IPS-NIHi11 (cell line): ENCODE results near the gene TLR8.

Experiments used
- DNase-seq: peaks from one replicate; pipeline ENCODE4 v3.0.0; 2012; ENCODE audit warnings: mixed read lengths, low spot score

The TLR8 gene

DNA sequence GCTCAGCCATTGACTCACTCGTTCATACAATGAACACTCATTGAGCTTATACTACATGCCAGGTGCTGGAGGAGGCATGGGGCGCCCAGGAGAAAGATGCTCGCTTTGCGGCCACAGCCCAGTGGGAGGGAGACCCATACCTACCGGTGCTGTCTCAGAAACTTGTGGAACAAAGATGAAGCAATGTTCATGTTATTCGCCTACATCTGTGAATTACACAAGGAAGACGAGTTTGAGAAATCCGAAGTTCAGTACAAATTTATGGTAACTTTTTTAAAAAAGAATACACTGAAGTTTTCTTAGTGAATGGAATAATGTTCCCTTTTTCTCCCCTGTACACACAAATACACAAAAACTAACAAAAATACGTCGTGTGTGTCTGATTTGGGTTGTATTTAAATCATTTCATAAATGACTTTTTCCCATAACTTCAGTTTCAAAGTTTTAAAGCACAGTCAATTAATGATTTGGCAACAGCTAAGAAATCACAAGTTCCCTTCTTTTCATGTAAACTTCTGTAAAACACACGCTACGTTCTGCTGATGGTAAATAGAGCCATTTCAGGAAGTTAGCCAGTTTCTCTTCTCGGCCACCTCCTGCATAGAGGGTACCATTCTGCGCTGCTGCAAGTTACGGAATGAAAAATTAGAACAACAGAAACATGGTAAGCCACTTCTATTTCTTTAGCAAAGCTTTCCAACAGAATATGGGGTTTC is at the start of gene TLR8:
Gene TLR8, plus strand, starts transcription at position 575 of the 716 bp plus-strand sequence. Its CDS starts 87 bp downstream, at position 662.
- DNase-seq, result no peak

DNA sequence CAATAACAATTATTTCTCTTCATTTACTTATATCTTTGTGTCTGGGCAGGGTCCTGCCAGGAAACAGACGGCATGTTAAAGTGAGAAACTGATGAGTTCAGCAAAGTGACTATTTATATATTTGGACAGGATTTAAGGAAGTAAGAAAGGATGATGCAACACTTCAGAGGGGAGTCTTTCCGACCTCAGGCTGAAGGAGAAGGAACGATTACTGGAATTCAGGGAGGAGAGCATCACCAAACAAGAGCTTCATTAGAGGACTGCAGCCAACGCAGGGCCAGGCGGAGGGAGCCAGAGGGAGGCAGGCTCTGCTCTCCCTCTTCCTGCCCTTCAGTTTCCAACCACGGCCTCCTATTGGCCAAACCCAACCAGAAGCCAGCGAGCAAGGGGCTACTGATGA is 41.1 kb upstream of the TLR8 start:
- no peak for DNase-seq

GRCh38 chrX:12866451-12867377 is 39.7 kb upstream of the TLR8 start, which contains the start of gene TLR7:
TSS of gene TLR7 (plus strand) at chrX:12867072. CDS start at chrX:12867579, 507 bp downstream.
- no peak for DNase-seq

GRCh38 chrX:12867685-12868084 is 38.7 kb upstream of the TLR8 start:
- no peak for DNase-seq

- no peak for DNase-seq
Observed at GRCh38 chrX:12868747-12869146, 37.7 kb upstream of the TLR8 start.

- DNase-seq, result no peak
Observed at GRCh38 chrX:12871257-12871656, 35.2 kb upstream of the TLR8 start.

DNA sequence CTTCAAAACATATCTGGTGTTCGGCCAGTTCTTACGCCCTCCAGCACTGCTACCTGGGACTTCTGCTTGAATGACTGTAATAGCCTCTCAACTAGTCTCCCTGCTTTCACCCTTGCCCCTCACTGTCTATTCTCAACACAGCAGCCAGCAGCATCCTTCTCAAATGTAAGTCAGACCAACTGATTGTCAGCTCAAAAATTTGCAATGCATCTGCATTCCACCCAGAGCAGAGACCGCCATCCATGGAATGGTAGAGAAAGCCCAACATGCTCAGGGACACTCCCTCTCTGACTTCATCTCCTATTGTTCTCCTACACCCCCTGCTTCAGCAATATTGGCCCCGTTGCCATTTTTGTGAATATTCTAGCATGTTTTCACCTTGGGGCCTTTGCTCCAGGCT is 33.7 kb upstream of the TLR8 start:
- no peak for DNase-seq

GRCh38 chrX:12874581-12874980 is 31.8 kb upstream of the TLR8 start:
- DNase-seq, result no peak

- DNase-seq, result no peak
Observed at GRCh38 chrX:12877386-12877785, 29.0 kb upstream of the TLR8 start.

DNA sequence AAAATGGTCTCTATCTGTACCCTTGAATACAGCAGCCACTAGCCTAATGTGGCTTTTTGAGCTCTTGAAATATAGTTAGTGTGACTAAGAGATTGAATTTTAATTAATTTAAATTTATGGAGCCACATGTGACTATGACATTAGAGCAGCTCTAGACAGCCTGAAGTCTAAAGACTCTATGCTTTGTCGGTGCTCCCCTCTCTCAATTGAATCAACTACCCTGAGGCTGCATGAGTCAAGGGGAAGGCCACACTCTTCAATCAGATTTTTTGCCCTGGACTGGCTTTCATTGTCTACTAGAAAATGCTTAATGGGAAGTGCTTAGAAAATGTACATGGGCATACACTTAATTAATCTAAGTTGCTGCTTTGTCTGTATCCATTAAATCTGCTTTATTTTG is 27.9 kb upstream of the TLR8 start:
- no peak for DNase-seq

- no peak for DNase-seq
Observed at GRCh38 chrX:12881914-12882313, 24.5 kb upstream of the TLR8 start.

GRCh38 chrX:12885508-12885907 is 20.9 kb upstream of the TLR8 start:
- no peak for DNase-seq

GRCh38 chrX:12886545-12886944 is 19.9 kb upstream of the TLR8 start:
- DNase-seq, result no peak

- no peak for DNase-seq
Observed at GRCh38 chrX:12887141-12887540, 19.3 kb upstream of the TLR8 start.

DNA sequence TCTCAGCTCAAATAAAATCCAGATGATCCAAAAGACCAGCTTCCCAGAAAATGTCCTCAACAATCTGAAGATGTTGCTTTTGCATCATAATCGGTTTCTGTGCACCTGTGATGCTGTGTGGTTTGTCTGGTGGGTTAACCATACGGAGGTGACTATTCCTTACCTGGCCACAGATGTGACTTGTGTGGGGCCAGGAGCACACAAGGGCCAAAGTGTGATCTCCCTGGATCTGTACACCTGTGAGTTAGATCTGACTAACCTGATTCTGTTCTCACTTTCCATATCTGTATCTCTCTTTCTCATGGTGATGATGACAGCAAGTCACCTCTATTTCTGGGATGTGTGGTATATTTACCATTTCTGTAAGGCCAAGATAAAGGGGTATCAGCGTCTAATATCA is 18.7 kb upstream of the TLR8 start:
- no peak for DNase-seq

DNA sequence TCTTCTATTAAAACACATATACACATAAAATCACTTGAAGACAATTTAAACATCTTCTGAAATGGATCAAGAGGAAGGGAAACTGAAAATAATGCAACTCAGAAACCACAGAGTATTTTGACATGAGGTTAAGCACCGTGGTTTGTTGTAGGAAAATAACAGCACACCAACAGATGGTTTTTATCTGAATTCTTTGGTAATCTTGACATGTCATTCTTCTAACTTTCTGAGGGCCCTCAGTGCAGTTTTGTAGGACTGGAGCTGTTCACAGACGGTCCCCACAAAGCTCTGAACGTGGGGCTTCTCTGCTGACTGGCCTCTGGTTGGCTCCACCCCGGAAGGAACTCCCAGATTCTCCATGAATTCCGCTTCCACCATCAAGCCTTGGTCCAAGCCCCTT is 16.0 kb upstream of the TLR8 start:
- no peak for DNase-seq

DNA sequence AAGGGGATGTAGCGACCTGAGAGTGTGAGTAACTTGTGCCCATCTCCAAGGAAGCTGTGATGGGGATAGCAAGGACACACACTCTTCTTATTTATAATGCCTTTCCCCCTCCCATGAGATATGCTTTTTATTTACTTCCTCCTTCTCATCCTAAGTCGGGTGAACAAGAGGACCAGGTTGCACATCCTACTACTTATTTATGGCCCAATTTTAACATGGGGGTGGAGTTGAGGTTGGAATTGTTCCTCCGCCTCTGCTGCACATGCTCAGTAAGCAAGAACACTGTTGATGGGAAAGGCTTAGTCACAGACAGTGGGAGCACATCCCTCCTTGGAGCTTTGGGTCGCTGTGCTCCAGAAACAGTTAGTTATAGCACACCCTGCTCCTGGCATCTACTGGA is 15.2 kb upstream of the TLR8 start:
- DNase-seq, result no peak

DNA sequence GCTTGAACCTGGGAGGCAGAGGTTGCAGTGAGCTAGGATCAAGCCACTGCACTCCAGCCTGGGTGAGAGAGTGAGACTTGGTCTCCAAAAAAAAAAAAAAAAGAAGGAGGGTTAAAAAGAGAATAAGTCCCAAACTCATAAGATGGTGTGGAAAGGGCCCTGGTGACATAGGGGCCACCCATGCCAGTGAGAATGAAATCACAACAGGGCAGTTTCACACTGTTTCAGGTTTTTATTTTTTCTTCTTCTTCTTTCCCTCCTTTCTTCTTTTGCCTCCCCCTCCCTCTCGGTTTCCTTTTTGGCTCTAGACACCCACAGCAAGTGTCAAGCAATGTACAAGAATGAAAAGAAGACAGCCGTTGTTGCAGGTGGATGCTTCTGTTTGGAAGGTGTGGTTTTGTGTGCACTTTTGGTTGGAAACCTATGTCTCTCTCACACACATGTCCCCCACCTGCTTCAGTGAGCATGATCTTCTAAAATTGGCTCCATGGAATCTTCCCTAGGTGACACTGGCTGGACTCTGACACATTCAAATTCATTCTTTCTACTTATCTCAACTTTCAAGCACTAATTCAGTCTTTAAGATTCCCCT is 14.4 kb upstream of the TLR8 start:
- DNase-seq, result no peak

DNA sequence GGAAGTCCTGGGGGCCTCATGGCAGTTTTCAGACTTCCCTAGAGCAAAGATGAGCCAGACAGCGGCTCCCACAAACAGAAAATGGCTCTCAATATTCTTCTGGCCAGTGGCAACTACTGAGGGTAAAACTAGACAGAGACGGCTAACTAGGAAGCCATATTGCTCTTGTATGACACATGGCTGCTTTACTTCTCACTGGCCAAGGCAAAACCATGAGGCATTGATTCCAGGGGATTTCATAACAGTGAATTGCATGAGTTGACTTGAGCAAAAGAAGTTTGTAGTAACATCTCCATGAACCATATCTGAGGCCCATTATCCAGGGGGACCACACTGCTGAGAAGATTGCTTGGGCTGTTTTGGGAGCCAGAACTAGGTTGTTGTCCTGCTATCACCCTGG is 13.7 kb upstream of the TLR8 start:
- DNase-seq, result no peak

- DNase-seq, result peak; percentile 19
Observed at GRCh38 chrX:12894074-12895030, 12.1 kb upstream of the TLR8 start.

GRCh38 chrX:12895866-12896265 is 10.6 kb upstream of the TLR8 start:
- DNase-seq, result no peak

- no peak for DNase-seq
Observed at GRCh38 chrX:12896935-12897334, 9.5 kb upstream of the TLR8 start.
